CD1c-positive myeloid dendritic cell (primary cell): ENCODE results near the gene ZMYND15.
A peak's percentile ranks its signal among the peaks of the same experiment; 100 is the strongest.

ENCODE experiments used
- DNase-seq: peaks from one replicate; pipeline ENCODE4 v3.0.0-alpha.2; 2016; ENCODE audit errors: extremely low spot score

ZMYND15 gene

GRCh38 chr17:4715063-4715744, 24.4 kb upstream of the ZMYND15 start:
- no peak for DNase-seq

GRCh38 chr17:4716081-4716480, 23.6 kb upstream of the ZMYND15 start:
- DNase-seq, result no peak

- no peak for DNase-seq
Observed at GRCh38 chr17:4717791-4718190, 21.8 kb upstream of the ZMYND15 start.

GRCh38 chr17:4718276-4718675, 21.4 kb upstream of the ZMYND15 start:
- no peak for DNase-seq

- DNase-seq, result no peak
Observed at GRCh38 chr17:4719146-4719545, 20.5 kb upstream of the ZMYND15 start.

GRCh38 chr17:4719684-4720221, 19.9 kb upstream of the ZMYND15 start:
- no peak for DNase-seq

- no peak for DNase-seq
Observed at GRCh38 chr17:4720787-4721186, 18.8 kb upstream of the ZMYND15 start.

- DNase-seq, result no peak
Observed at GRCh38 chr17:4721203-4722135, 18.2 kb upstream of the ZMYND15 start.

GRCh38 chr17:4722678-4723240, 16.9 kb upstream of the ZMYND15 start:
- DNase-seq, result peak; percentile 69

- peak; percentile 73 for DNase-seq
Observed at GRCh38 chr17:4724650-4725049, 15.0 kb upstream of the ZMYND15 start.

GRCh38 chr17:4725646-4726310, 13.9 kb upstream of the ZMYND15 start:
- peak; percentile 94 for DNase-seq

- DNase-seq, result peak; percentile 58
Observed at GRCh38 chr17:4728124-4728523, 11.5 kb upstream of the ZMYND15 start.

- peak; percentile 90 for DNase-seq
Observed at GRCh38 chr17:4733073-4733531, 6.5 kb upstream of the ZMYND15 start.

GRCh38 chr17:4734857-4735475, 4.7 kb upstream of the ZMYND15 start:
- no peak for DNase-seq

- peak; percentile 94 for DNase-seq
Observed at GRCh38 chr17:4735876-4736651, 3.6 kb upstream of the ZMYND15 start.

GRCh38 chr17:4738136-4739121, 1.2 kb upstream of the ZMYND15 start:
- peak; percentile 58 for DNase-seq

GRCh38 chr17:4740025-4740351, 355 bp downstream of the ZMYND15 start:
- DNase-seq, result no peak

- DNase-seq, result no peak
Observed at GRCh38 chr17:4740584-4740983, 951 bp downstream of the ZMYND15 start.

- no peak for DNase-seq
Observed at GRCh38 chr17:4741544-4741943, 1.9 kb downstream of the ZMYND15 start.
